HEK293 (cell line): ENCODE results near the gene RAB1B.

Experiments
- KLF16 ChIP-seq: fragments of 450-650 bp; formaldehyde crosslinking; IDR thresholded peaks from 2 replicates; pipeline ENCODE4 v1.5.1; 2017; ENCODE audit warnings: missing biosample characterization, missing genetic modification characterization
- PATZ1 ChIP-seq: fragments of 450-650 bp; formaldehyde crosslinking; IDR thresholded peaks from 2 replicates; pipeline ENCODE4 v1.5.1; 2016; ENCODE audit warnings: missing biosample characterization, missing genetic modification characterization
- PRDM1 ChIP-seq: fragments of 450-650 bp; formaldehyde crosslinking; IDR thresholded peaks from 2 replicates; pipeline ENCODE4; 2016; ENCODE audit warnings: missing biosample characterization, missing genetic modification characterization
- TRIM28 ChIP-seq: IDR thresholded peaks from 2 replicates; pipeline ENCODE4 v1.6.1; 2011; ENCODE audit warnings: low read length, control low read depth, borderline replicate concordance
- TSHZ1 ChIP-seq: fragments of 450-650 bp; formaldehyde crosslinking; IDR thresholded peaks from 2 replicates; pipeline ENCODE4 v1.5.1; 2016; ENCODE audit warnings: missing biosample characterization, missing genetic modification characterization, borderline replicate concordance
- ZBTB17 ChIP-seq: fragments of 450-650 bp; formaldehyde crosslinking; IDR thresholded peaks from 2 replicates; pipeline ENCODE4 v1.5.1; 2016; ENCODE audit warnings: missing biosample characterization, missing genetic modification characterization
- ZBTB20 ChIP-seq: fragments of 450-650 bp; formaldehyde crosslinking; IDR thresholded peaks from 2 replicates; pipeline ENCODE4 v1.5.1; 2016; ENCODE audit warnings: missing biosample characterization, missing genetic modification characterization
- ZNF138 ChIP-seq: fragments of 450-650 bp; formaldehyde crosslinking; IDR thresholded peaks from 2 replicates; pipeline ENCODE4 v1.5.1; 2016; ENCODE audit warnings: missing biosample characterization, missing genetic modification characterization, borderline replicate concordance
- ZNF19 ChIP-seq: fragments of 450-650 bp; formaldehyde crosslinking; IDR thresholded peaks from 2 replicates; pipeline ENCODE4; 2016; ENCODE audit warnings: missing biosample characterization, missing genetic modification characterization, low read depth
- ZNF221 ChIP-seq: fragments of 450-650 bp; formaldehyde crosslinking; IDR thresholded peaks from 2 replicates; pipeline ENCODE4 v1.5.1; 2017; ENCODE audit warnings: missing biosample characterization, missing genetic modification characterization, borderline replicate concordance
- ZNF426 ChIP-seq: fragments of 450-650 bp; formaldehyde crosslinking; IDR thresholded peaks from 2 replicates; pipeline ENCODE4 v1.5.1; 2017; ENCODE audit warnings: missing biosample characterization, missing genetic modification characterization, mild to moderate bottlenecking, inconsistent platforms, moderate library complexity
- ZNF449 ChIP-seq: fragments of 450-650 bp; formaldehyde crosslinking; IDR thresholded peaks from 2 replicates; pipeline ENCODE4 v1.5.1; 2017; ENCODE audit warnings: missing biosample characterization, mild to moderate bottlenecking, missing genetic modification characterization, moderate library complexity
- ZNF510 ChIP-seq: fragments of 450-650 bp; formaldehyde crosslinking; IDR thresholded peaks from 2 replicates; pipeline ENCODE4 v1.5.1; 2018; ENCODE audit warnings: mild to moderate bottlenecking, missing genetic modification characterization, missing biosample characterization; ENCODE audit not compliant: insufficient replicate concordance
- ZNF558 ChIP-seq: fragments of 450-650 bp; formaldehyde crosslinking; IDR thresholded peaks from 2 replicates; pipeline ENCODE4 v1.5.1; 2016; ENCODE audit warnings: missing biosample characterization, missing genetic modification characterization
- ZNF600 ChIP-seq: fragments of 450-650 bp; formaldehyde crosslinking; IDR thresholded peaks from 2 replicates; pipeline ENCODE4 v1.5.1; 2016; ENCODE audit warnings: missing biosample characterization, missing genetic modification characterization
- ZNF664 ChIP-seq: fragments of 450-650 bp; formaldehyde crosslinking; IDR thresholded peaks from 2 replicates; pipeline ENCODE4 v1.5.1; 2016; ENCODE audit warnings: missing biosample characterization, missing genetic modification characterization
- ZNF777 ChIP-seq: fragments of 450-650 bp; formaldehyde crosslinking; IDR thresholded peaks from 2 replicates; pipeline ENCODE4 v1.5.1; 2017; ENCODE audit warnings: missing biosample characterization, missing genetic modification characterization, borderline replicate concordance
- TF ChIP-seq, protein P1 (sequence below): fragments of 450-650 bp; formaldehyde crosslinking; IDR thresholded peaks from 2 replicates; pipeline ENCODE4 v1.5.1; 2016; ENCODE audit warnings: missing biosample characterization, missing genetic modification characterization, borderline replicate concordance
- TF ChIP-seq, protein P2 (sequence below): fragments of 450-650 bp; formaldehyde crosslinking; IDR thresholded peaks from 2 replicates; pipeline ENCODE4 v1.5.1; 2017; ENCODE audit warnings: missing biosample characterization, missing genetic modification characterization
- TF ChIP-seq, protein P3 (sequence below): fragments of 450-650 bp; IDR thresholded peaks from 2 replicates; pipeline ENCODE4 v1.5.1; 2018; ENCODE audit warnings: missing biosample characterization, missing genetic modification characterization

Gene RAB1B

GRCh38 chr11:66268952-66269905 lies 790 bp downstream of the RAB1B start (continued):
- TF ChIP-seq, protein P1, sequence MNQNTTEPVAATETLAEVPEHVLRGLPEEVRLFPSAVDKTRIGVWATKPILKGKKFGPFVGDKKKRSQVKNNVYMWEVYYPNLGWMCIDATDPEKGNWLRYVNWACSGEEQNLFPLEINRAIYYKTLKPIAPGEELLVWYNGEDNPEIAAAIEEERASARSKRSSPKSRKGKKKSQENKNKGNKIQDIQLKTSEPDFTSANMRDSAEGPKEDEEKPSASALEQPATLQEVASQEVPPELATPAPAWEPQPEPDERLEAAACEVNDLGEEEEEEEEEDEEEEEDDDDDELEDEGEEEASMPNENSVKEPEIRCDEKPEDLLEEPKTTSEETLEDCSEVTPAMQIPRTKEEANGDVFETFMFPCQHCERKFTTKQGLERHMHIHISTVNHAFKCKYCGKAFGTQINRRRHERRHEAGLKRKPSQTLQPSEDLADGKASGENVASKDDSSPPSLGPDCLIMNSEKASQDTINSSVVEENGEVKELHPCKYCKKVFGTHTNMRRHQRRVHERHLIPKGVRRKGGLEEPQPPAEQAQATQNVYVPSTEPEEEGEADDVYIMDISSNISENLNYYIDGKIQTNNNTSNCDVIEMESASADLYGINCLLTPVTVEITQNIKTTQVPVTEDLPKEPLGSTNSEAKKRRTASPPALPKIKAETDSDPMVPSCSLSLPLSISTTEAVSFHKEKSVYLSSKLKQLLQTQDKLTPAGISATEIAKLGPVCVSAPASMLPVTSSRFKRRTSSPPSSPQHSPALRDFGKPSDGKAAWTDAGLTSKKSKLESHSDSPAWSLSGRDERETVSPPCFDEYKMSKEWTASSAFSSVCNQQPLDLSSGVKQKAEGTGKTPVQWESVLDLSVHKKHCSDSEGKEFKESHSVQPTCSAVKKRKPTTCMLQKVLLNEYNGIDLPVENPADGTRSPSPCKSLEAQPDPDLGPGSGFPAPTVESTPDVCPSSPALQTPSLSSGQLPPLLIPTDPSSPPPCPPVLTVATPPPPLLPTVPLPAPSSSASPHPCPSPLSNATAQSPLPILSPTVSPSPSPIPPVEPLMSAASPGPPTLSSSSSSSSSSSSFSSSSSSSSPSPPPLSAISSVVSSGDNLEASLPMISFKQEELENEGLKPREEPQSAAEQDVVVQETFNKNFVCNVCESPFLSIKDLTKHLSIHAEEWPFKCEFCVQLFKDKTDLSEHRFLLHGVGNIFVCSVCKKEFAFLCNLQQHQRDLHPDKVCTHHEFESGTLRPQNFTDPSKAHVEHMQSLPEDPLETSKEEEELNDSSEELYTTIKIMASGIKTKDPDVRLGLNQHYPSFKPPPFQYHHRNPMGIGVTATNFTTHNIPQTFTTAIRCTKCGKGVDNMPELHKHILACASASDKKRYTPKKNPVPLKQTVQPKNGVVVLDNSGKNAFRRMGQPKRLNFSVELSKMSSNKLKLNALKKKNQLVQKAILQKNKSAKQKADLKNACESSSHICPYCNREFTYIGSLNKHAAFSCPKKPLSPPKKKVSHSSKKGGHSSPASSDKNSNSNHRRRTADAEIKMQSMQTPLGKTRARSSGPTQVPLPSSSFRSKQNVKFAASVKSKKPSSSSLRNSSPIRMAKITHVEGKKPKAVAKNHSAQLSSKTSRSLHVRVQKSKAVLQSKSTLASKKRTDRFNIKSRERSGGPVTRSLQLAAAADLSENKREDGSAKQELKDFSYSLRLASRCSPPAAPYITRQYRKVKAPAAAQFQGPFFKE (tag by site-specific recombination) = no peak
- TF ChIP-seq ZNF600 (tag by site-specific recombination) = peak; percentile 63
- no peak for TF ChIP-seq ZNF510 (tag by site-specific recombination)
- TF ChIP-seq ZBTB17 (tag by site-specific recombination) = peak; percentile 67; the same call in 1 of the 2 replicates
- TF ChIP-seq PRDM1 = peak; percentile 62
- TF ChIP-seq ZNF221 (tag by site-specific recombination) = no peak
- TF ChIP-seq ZNF138 (tag by site-specific recombination) = no peak
- TF ChIP-seq, protein P2, sequence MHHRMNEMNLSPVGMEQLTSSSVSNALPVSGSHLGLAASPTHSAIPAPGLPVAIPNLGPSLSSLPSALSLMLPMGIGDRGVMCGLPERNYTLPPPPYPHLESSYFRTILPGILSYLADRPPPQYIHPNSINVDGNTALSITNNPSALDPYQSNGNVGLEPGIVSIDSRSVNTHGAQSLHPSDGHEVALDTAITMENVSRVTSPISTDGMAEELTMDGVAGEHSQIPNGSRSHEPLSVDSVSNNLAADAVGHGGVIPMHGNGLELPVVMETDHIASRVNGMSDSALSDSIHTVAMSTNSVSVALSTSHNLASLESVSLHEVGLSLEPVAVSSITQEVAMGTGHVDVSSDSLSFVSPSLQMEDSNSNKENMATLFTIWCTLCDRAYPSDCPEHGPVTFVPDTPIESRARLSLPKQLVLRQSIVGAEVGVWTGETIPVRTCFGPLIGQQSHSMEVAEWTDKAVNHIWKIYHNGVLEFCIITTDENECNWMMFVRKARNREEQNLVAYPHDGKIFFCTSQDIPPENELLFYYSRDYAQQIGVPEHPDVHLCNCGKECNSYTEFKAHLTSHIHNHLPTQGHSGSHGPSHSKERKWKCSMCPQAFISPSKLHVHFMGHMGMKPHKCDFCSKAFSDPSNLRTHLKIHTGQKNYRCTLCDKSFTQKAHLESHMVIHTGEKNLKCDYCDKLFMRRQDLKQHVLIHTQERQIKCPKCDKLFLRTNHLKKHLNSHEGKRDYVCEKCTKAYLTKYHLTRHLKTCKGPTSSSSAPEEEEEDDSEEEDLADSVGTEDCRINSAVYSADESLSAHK (tag by site-specific recombination) = no peak
- no peak for TF ChIP-seq KLF16 (tag by site-specific recombination)
- TF ChIP-seq ZBTB20 = peak; percentile 66
- peak; percentile 88 for TF ChIP-seq ZNF664 (tag by site-specific recombination)
- no peak for TF ChIP-seq ZNF449
- TF ChIP-seq PATZ1 = peak; percentile 9; the same call in 1 of the 2 replicates
- TF ChIP-seq, protein P3, sequence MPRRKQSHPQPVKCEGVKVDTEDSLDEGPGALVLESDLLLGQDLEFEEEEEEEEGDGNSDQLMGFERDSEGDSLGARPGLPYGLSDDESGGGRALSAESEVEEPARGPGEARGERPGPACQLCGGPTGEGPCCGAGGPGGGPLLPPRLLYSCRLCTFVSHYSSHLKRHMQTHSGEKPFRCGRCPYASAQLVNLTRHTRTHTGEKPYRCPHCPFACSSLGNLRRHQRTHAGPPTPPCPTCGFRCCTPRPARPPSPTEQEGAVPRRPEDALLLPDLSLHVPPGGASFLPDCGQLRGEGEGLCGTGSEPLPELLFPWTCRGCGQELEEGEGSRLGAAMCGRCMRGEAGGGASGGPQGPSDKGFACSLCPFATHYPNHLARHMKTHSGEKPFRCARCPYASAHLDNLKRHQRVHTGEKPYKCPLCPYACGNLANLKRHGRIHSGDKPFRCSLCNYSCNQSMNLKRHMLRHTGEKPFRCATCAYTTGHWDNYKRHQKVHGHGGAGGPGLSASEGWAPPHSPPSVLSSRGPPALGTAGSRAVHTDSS (tag by site-specific recombination) = no peak
- TF ChIP-seq TSHZ1 = no peak
- TF ChIP-seq ZNF426 = no peak
- no peak for TF ChIP-seq TRIM28
- no peak for TF ChIP-seq ZNF558 (tag by site-specific recombination)
- TF ChIP-seq ZNF19 (tag by site-specific recombination) = no peak
- TF ChIP-seq ZNF777 (tag by site-specific recombination) = no peak
